Stimulated activated CD8-positive, alpha-beta memory T cell treated with anti-CD3 and anti-CD28 coated beads, Interleukin-4, amount 100 ng/mL, for 4 hours (primary cell): ENCODE measurements around the gene IFI30.

Source experiments
- DNase-seq, 2 donors: peaks; one replicate each; pipeline ENCODE4 v3.0.0-alpha.2; 2020; ENCODE audit warnings: low read depth in 2 of 2, low spot score in 1 of 2

IFI30 gene

GRCh38 chr19:18173572-18174288, at the start of gene IFI30:
Gene IFI30 (plus strand): TSS chr19:18173813. CDS start chr19:18173842, 29 bp downstream.
- peak in 1 of 2 donors; percentile 28 for DNase-seq

- DNase-seq: no peak
These were observed 49.8 kb upstream of the IFI30 start for GRCh38 chr19:18123819-18124218.

- DNase-seq: no peak
These were observed 47.5 kb upstream of the IFI30 start for GRCh38 chr19:18126097-18126496.

DNA sequence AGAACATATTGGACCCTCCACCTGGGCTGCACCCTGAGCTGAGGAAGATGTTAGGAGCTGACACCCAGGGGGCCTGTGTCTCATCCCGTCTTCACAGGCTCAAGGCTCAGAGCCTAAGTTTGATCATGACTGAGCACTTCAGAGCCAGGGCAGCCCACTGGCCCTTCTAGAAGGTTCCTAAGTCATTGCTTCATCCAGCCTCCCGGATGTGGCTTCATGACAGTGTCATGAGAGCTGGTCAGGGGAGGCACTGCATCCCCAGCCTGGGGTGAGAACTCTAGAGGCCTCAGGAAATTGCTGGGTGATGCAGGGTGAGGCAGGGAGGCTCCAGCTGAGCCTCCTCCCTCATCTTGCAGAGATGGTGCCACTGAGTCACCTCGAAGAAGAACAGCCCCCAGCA, 45.6 kb upstream of the IFI30 start:
- no peak for DNase-seq

DNA sequence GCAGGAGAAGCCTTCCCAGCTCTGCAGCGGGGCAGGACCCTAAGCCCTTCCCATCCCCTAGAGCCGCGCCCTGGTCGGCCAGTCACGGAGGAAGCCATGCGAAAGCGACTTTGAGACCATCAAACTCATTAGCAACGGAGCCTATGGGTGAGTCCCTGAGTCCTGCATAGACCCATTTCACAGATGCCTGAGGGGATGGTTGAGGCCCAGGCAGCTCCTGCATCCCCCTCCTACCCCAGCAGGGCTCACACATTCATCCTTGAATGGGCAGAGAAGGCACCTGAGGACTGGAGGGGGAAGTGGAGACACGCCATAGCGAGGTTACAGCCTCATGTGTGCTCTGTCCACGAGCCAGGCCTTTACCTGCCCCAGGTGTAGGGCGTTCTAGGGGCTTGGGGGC, 44.8 kb upstream of the IFI30 start:
- DNase-seq: no peak

DNA sequence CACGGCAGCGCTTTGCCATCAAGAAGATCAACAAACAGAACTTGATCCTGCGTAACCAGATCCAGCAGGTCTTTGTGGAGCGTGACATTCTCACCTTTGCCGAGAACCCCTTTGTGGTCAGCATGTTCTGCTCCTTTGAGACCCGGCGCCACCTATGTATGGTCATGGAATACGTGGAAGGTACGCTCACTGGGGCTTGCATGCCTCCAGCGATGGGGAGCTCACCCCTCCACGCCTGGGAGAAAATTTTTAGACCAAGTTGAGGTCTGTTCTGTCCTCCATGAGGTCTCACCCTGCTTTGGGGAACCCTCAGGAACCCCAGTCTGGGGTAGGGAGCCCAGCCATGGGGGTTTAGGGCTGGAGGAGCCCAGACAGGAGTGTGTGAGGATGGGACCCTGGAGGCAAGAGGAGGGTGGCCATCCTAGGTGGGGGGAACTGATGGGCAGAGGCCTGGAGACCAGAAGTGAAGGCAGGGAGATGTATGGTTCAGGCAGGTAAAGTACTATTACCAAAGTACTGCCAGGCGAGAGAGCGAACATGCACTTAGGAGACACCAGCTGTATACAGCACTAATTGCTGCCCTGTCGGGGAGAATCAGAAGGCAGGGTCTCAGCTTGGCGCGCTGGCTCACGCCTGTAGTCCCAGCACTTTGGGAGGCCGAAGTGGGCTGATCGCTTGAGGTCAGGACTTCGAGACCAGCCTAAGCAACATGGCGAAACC, 42.9 kb upstream of the IFI30 start:
- DNase-seq: no peak

DNA sequence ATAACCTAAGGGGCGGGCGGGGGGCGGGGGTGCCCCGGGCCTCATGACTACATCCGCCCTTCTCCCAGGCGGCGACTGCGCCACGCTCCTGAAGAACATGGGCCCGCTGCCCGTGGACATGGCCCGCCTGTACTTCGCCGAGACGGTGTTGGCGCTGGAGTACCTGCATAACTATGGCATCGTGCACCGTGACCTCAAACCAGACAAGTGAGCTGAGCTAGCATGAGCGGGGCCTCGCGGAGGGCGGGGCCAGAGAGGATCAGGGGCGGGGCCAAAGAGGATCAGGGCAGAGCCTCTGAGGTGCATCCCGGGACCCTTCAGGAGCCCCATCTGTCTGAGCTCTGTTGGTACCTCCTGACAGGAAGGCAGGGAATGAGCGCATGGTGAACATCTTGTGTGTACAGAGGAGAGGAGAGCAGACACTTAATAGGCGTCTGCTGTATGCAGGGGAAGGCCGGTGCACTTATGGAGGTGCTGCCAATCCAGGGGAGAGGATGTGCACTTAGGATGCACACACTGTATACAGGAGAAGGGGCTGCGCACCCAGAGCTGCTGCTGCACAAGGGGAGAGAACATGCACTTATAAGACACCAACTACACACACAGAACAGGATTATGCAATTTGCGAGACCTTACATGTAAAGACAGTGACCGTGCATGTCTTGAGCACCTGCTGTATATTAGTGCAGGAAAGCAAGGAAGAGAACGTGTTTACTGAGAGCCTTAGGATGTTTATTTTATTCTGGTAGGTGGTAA, 41.6 kb upstream of the IFI30 start:
- DNase-seq: no peak

DNA sequence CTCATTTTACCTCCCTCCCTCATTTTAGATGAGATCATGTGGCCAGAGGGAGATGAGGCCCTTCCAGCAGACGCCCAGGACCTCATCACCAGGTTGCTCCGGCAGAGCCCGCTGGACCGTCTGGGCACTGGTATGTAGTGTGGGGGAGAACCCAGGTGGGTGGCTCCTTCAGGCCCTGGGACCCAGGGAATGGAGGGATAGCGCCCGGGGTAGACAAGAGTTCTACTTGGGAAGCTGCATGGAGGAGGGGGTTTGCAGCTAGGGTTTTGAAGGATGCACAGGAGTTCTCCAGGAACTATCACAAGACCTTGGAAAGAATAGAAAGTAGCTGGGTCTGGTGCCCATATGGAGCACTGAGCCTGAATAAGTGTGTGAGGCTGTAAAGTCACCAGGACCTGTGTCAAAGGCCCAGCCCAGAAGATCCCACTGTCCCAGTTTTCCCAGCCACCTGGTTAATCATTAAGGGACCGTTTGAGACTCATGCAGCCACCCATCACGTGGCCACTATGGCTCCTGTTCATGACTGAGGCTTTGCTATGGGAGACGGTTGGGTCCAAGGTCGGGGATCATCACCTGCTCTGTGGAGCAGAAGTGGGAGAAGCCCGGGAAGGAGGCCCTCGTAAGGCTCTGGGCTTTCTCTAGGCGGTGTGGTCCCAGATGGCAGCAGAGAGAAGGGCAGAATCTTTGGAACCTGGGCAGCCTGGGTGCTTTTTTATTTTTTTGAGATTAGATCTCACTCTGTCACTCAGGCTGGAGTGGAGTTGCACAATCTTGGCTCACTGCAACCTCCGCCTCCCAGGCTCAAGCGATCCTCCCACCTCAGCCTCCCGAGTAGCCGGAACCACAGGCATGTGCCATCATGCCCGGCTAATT, 37.7 kb upstream of the IFI30 start:
- DNase-seq: no peak

- no peak for DNase-seq
These were observed 36.4 kb upstream of the IFI30 start for GRCh38 chr19:18137242-18137641.

- no peak for DNase-seq
These were observed 35.8 kb upstream of the IFI30 start for GRCh38 chr19:18137657-18138339.

GRCh38 chr19:18140473-18140872, 33.1 kb upstream of the IFI30 start:
- no peak for DNase-seq

DNA sequence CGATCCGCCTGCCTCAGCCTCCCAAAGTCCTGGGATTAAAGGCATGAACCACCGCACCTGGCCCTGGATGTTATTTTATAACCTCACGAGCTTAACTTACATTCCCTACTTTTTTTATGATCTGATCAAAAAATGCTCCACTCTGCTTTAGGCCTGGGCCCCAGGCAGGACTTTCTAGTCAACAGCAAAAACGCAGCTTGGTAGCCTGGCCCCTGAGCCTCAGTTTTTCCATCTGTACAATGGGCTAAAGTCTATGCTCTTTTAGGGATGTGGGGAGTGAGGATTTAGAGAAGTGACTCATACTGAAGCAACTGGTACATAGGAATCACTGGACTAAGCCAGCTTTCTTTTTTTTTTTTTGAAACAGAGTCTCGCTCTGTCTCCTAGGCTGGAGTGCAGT, 32.6 kb upstream of the IFI30 start:
- DNase-seq: no peak

GRCh38 chr19:18143902-18144301, 29.7 kb upstream of the IFI30 start:
- no peak for DNase-seq

DNA sequence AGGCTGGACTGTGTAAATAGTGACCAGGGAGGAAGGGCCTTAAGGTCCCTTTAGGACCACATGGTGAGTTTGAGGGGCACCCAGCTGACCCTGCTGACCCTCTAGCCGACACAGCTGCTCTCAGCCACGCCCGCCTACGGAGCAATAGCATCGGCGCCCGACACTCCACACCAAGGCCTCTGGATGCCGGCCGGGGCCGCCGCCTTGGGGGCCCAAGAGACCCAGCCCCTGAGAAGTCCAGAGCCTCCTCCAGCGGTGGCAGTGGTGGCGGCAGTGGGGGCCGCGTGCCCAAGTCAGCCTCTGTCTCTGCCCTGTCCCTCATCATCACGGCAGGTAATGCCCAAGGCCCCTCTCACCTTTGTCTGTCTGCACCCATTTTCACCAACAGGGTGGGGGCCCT, 29.3 kb upstream of the IFI30 start:
- no peak for DNase-seq

DNA sequence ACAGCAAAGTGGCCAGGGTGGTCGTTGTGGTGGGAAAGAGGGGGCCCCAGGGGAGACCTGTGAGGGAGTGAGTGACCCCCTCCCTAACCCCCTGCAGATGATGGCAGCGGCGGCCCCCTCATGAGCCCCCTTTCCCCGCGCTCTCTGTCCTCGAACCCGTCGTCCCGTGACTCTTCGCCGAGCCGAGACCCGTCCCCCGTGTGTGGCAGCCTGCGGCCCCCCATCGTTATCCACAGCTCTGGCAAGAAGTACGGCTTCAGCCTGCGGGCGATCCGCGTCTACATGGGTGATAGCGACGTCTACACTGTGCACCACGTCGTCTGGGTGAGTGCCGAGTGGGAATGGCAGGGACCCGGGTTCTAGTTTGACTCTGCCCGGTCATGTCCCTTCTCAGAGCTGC, 28.7 kb upstream of the IFI30 start:
- DNase-seq: no peak

- no peak for DNase-seq
These were observed 28.1 kb upstream of the IFI30 start for GRCh38 chr19:18145391-18145999.

DNA sequence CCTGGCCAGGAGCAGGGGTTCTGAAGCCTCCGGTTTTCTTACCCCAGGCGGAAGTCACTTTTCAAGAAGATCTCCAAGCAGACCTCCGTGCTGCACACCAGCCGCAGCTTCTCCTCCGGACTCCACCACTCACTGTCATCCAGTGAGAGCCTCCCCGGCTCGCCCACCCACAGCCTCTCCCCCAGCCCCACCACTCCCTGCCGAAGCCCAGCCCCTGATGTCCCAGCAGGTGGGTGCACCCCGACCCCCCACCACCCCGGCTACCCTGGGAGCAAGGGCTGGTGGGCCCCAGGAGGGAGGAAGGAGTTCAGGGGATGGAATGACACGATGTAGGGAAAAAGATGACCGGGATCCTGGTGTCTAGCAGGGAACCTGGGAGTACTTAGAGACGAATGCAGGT, 26.2 kb upstream of the IFI30 start:
- DNase-seq: no peak

DNA sequence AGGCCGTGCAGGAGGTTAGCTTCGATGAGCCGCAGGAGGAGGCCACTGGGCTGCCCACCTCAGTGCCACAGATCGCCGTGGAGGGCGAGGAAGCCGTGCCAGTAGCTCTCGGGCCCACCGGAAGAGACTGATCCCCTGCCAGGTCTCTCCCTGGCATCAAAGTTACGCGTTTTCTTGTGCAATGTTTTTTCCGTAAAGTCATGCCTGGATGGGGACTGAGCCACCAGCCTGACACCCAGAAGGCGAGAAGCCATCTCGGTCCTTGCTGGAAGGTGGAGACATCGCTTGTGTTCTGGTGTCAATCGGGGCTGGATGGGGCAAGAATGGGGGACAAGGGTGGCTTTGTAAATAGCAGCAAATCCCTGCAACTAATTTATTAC, 24.0 kb upstream of the IFI30 start:
- DNase-seq: no peak

DNA sequence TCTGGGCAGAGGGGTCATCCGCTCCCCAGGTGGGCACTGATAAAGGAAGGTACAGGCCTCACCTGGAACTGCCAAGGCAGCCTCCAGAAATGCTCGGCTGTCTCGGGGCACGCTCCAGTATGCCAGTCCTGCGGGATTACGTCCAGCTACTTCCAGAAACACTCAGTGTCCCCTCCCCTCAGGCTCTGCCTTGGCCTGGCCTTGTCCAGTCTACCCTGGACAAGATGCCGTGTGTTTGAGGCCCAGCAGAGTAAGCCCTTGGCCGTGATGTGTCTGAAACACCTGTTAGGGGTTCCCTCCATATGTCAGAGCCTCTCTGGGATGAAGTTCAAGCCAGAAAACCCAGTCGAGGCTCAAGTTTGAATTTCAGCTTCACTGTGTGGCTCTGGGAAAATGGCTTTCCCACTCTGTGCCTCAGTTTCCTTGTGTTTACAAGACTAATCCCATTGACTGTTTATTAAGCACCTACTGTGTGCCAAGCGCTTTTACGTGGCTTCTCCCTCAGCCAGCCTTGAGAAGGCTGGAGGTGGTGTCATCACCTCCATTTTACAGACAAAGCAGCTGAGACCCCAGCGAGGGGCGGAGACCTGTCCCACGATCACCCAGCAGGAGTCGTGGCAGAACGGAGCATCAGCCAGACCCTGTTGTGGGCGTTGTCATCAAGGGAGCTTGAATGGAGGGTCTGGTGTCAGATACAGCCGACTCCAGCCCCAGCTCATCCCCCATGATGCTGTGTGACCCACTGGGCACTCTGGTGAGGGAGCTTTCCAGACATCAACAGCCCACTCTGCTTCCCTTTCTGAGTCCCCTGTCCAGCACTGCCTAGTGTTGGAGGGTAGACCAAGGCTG, 22.6 kb upstream of the IFI30 start:
- DNase-seq: no peak
